ACC112 (cell line): ENCODE results near the gene ZFP36L1.

Experiments used
- H2AFZ ChIP-seq: fragments of 200-600 bp; sonication (generic); one replicate; pipeline ENCODE4 v1.6.0; 2017; ENCODE audit warnings: antibody characterized with exemption, low read length; ENCODE audit not compliant: unreplicated experiment
- H3K27ac ChIP-seq: fragments of 200-600 bp; sonication (generic); 2 replicates; pipeline ENCODE4 v1.5.1; 2014; ENCODE audit warnings: low read depth, mild to moderate bottlenecking, antibody characterized with exemption, low read length, moderate library complexity
- H3K27me3 ChIP-seq: fragments of 200-600 bp; sonication (generic); 2 replicates; pipeline ENCODE4 v1.6.1; 2014; ENCODE audit warnings: mild to moderate bottlenecking, antibody characterized with exemption, low read length, moderate library complexity, mixed read lengths; ENCODE audit not compliant: insufficient read depth
- H3K36me3 ChIP-seq: fragments of 200-600 bp; sonication (generic); 2 replicates; pipeline ENCODE4 v1.6.1; 2016; ENCODE audit warnings: mild to moderate bottlenecking, antibody characterized with exemption, low read length, moderate library complexity, mixed read lengths; ENCODE audit not compliant: insufficient read depth
- H3K4me1 ChIP-seq: fragments of 200-600 bp; sonication (generic); one replicate; pipeline ENCODE4 v1.6.1; 2016; ENCODE audit warnings: low read length, mixed read lengths; ENCODE audit not compliant: insufficient read depth, unreplicated experiment, control insufficient read depth
- H3K4me3 ChIP-seq: fragments of 200-600 bp; sonication (generic); 2 replicates; pipeline ENCODE4 v1.5.1; 2014; ENCODE audit warnings: mild to moderate bottlenecking, low read depth, low read length
- H3K79me2 ChIP-seq: fragments of 200-600 bp; sonication (generic); one replicate; pipeline ENCODE4 v1.6.0; 2016; ENCODE audit warnings: low read length; ENCODE audit not compliant: control insufficient read depth, unreplicated experiment, insufficient read depth

Gene ZFP36L1

GRCh38 chr14:68781161-68782021 lies 11.5 kb downstream of the ZFP36L1 start:
- H3K4me3 ChIP-seq, result no peak overlapping the region; the same call in 1 of the 2 replicates
- H3K27ac ChIP-seq, result peak overlapping the region; percentile 89
- no peaks in the 10 kb centered on the region for H3K36me3 ChIP-seq
- H3K79me2 ChIP-seq, result peaks cover 2% of the 10 kb centered on the region
- no peaks in the 10 kb centered on the region for H3K27me3 ChIP-seq
- peaks cover 62% of the 10 kb centered on the region for H3K4me1 ChIP-seq
- H2AFZ ChIP-seq, result peak overlapping the region; percentile 30

- Histone ChIP-seq H3K4me1 (peaks cover 54% of the 10 kb centered on the region), H3K27me3 (no peaks in the 10 kb centered on the region), H2AFZ (peak overlapping the region; percentile 70), H3K27ac (peak overlapping the region; percentile 89), H3K4me3 (peak overlapping the region; percentile 11; the same call in 1 of the 2 replicates), H3K36me3 (no peaks in the 10 kb centered on the region), H3K79me2 (peaks cover 2% of the 10 kb centered on the region)
Measured at GRCh38 chr14:68780358-68781160, 12.3 kb downstream of the ZFP36L1 start.

- H3K4me1 ChIP-seq, result peaks cover 47% of the 10 kb centered on the region
- no peaks in the 10 kb centered on the region for H3K27me3 ChIP-seq
- no peaks in the 10 kb centered on the region for H3K36me3 ChIP-seq
- H3K79me2 ChIP-seq, result peaks cover 2% of the 10 kb centered on the region
- H2AFZ ChIP-seq, result peak overlapping the region; percentile 70
- H3K4me3 ChIP-seq, result peak overlapping the region; percentile 11; the same call in 1 of the 2 replicates
- peak overlapping the region; percentile 89 for H3K27ac ChIP-seq
Measured at GRCh38 chr14:68779761-68780323, 13.0 kb downstream of the ZFP36L1 start.

- H2AFZ ChIP-seq, result no peak overlapping the region
- H3K27ac ChIP-seq, result no peak overlapping the region
- H3K4me3 ChIP-seq, result no peak overlapping the region
- H3K79me2 ChIP-seq, result peaks cover 2% of the 10 kb centered on the region
- no peaks in the 10 kb centered on the region for H3K27me3 ChIP-seq
- peaks cover 37% of the 10 kb centered on the region for H3K4me1 ChIP-seq
- no peaks in the 10 kb centered on the region for H3K36me3 ChIP-seq
Measured at GRCh38 chr14:68777644-68778043, 15.2 kb downstream of the ZFP36L1 start.

GRCh38 chr14:68775614-68776126 lies 17.2 kb downstream of the ZFP36L1 start:
- no peaks in the 10 kb centered on the region for H3K36me3 ChIP-seq
- H3K27ac ChIP-seq, result no peak overlapping the region
- peaks cover 29% of the 10 kb centered on the region for H3K4me1 ChIP-seq
- no peaks in the 10 kb centered on the region for H3K79me2 ChIP-seq
- H3K4me3 ChIP-seq, result no peak overlapping the region
- no peaks in the 10 kb centered on the region for H3K27me3 ChIP-seq
- H2AFZ ChIP-seq, result no peak overlapping the region

GRCh38 chr14:68774771-68775613 lies 17.9 kb downstream of the ZFP36L1 start:
- H3K79me2 ChIP-seq, result no peaks in the 10 kb centered on the region
- no peaks in the 10 kb centered on the region for H3K27me3 ChIP-seq
- no peak overlapping the region for H2AFZ ChIP-seq
- H3K27ac ChIP-seq, result no peak overlapping the region
- no peak overlapping the region for H3K4me3 ChIP-seq
- H3K4me1 ChIP-seq, result peaks cover 22% of the 10 kb centered on the region
- no peaks in the 10 kb centered on the region for H3K36me3 ChIP-seq

- Histone ChIP-seq H3K36me3 (no peaks in the 10 kb centered on the region), H3K4me1 (peaks cover under 1% of the 10 kb centered on the region), H2AFZ (no peak overlapping the region), H3K27me3 (no peaks in the 10 kb centered on the region), H3K79me2 (no peaks in the 10 kb centered on the region), H3K27ac (no peak overlapping the region), H3K4me3 (no peak overlapping the region)
Measured at GRCh38 chr14:68772761-68773381, 20.0 kb downstream of the ZFP36L1 start.

- Histone ChIP-seq H2AFZ (no peak overlapping the region), H3K79me2 (no peaks in the 10 kb centered on the region), H3K27me3 (no peaks in the 10 kb centered on the region), H3K27ac (no peak overlapping the region), H3K4me3 (no peak overlapping the region), H3K36me3 (no peaks in the 10 kb centered on the region), H3K4me1 (no peaks in the 10 kb centered on the region)
Measured at GRCh38 chr14:68771631-68772030, 21.2 kb downstream of the ZFP36L1 start.

- no peaks in the 10 kb centered on the region for H3K79me2 ChIP-seq
- H2AFZ ChIP-seq, result no peak overlapping the region
- H3K36me3 ChIP-seq, result no peaks in the 10 kb centered on the region
- H3K4me1 ChIP-seq, result no peaks in the 10 kb centered on the region
- H3K27me3 ChIP-seq, result no peaks in the 10 kb centered on the region
- H3K27ac ChIP-seq, result no peak overlapping the region
- H3K4me3 ChIP-seq, result no peak overlapping the region
Measured at GRCh38 chr14:68770553-68771286, 22.1 kb downstream of the ZFP36L1 start.
